K562 (cell line): ENCODE measurements around the gene GLTP. TPM values are rescaled to one million over a fixed set of nuclear protein-coding genes. Genes with fewer than 3 reads are reported as not detected.
A peak's percentile ranks its signal among the peaks of the same experiment; 100 is the strongest.

ENCODE experiments used
- ATF7 ChIP-seq: fragments of 450-650 bp; IDR thresholded peaks from 2 replicates; pipeline ENCODE4 v1.7.1; 2014; ENCODE audit warnings: mild to moderate bottlenecking, moderate library complexity
- CBX1 ChIP-seq: sonication (generic); IDR thresholded peaks from 2 replicates; pipeline ENCODE4 v1.6.1; 2016; ENCODE audit warnings: antibody characterized with exemption, low read depth, mild to moderate bottlenecking
- CHD4 ChIP-seq: fragments of 200-600 bp; sonication (generic); IDR thresholded peaks from 3 replicates; pipeline ENCODE4 v1.6.1; 2012; ENCODE audit warnings: low read depth, mild to moderate bottlenecking, mixed read lengths, low read length, inconsistent platforms; ENCODE audit not compliant: insufficient read depth, insufficient replicate concordance, poor library complexity, severe bottlenecking
- CXXC5 ChIP-seq: fragments of 250-450 bp; sonication (Bioruptor Pico); IDR thresholded peaks from 2 replicates; pipeline ENCODE4 v1.8.0; 2022; ENCODE audit warnings: inconsistent platforms, mild to moderate bottlenecking, moderate library complexity
- DMBX1 ChIP-seq: fragments of 250-450 bp; sonication (Bioruptor Pico); IDR thresholded peaks from 2 replicates; pipeline ENCODE4 v1.8.0; 2022; ENCODE audit warnings: inconsistent platforms, mild to moderate bottlenecking, moderate library complexity, borderline replicate concordance
- E2F4 ChIP-seq: sonication (generic); formaldehyde crosslinking; IDR thresholded peaks from 2 replicates; pipeline ENCODE4 v1.8.0; 2022; ENCODE audit warnings: mild to moderate bottlenecking, low read depth, missing genetic modification reagents
- GTF2E2 ChIP-seq: fragments of 200-800 bp; sonication (Bioruptor generic); IDR thresholded peaks from 2 replicates; pipeline ENCODE4 v1.6.1; 2016; ENCODE audit warnings: missing genetic modification characterization, missing compliant biosample characterization
- KHSRP ChIP-seq: fragments of 450-650 bp; IDR thresholded peaks from 2 replicates; pipeline ENCODE4 v1.6.1; 2017
- KLF10 ChIP-seq: fragments of 250-450 bp; sonication (Bioruptor Pico); IDR thresholded peaks from 2 replicates; pipeline ENCODE4 v1.6.1; 2021; ENCODE audit warnings: matching md5 sums
- KLF13 ChIP-seq: fragments of 450-650 bp; IDR thresholded peaks from 2 replicates; pipeline ENCODE4 v1.6.1; 2016; ENCODE audit warnings: missing genetic modification characterization, low read depth, mild to moderate bottlenecking, missing compliant biosample characterization, moderate library complexity, borderline replicate concordance
- LEF1 ChIP-seq: fragments of 450-650 bp; IDR thresholded peaks from 2 replicates; pipeline ENCODE4 v1.6.1; 2016; ENCODE audit warnings: mild to moderate bottlenecking
- MAZ ChIP-seq, 2 experiments: fragments of 450-650 bp in 1 of 2; sonication (generic) in 1 of 2; formaldehyde crosslinking; IDR thresholded peaks in 1 of 2; conservative IDR thresholded peaks in 1 of 2; 2 replicates each; pipeline versions ENCODE4 v1.4.0 to v1.5.0; 2020; ENCODE audit warnings: mild to moderate bottlenecking in 1 of 2, missing genetic modification reagents in 1 of 2
- NFATC3 ChIP-seq: fragments of 450-650 bp; IDR thresholded peaks from 2 replicates; pipeline ENCODE4 v1.6.1; 2017; ENCODE audit warnings: mild to moderate bottlenecking
- PHB2 ChIP-seq: fragments of 450-650 bp; IDR thresholded peaks from 2 replicates; pipeline ENCODE4 v1.6.1; 2017; ENCODE audit warnings: low read depth
- PHF20 ChIP-seq: fragments of 450-650 bp; IDR thresholded peaks from 2 replicates; pipeline ENCODE4 v1.6.1; 2018; ENCODE audit not compliant: partially characterized antibody
- POLR3A ChIP-seq: IDR thresholded peaks from 2 replicates; pipeline ENCODE4 v1.6.1; 2011; ENCODE audit warnings: borderline replicate concordance, mild to moderate bottlenecking, moderate library complexity; ENCODE audit not compliant: insufficient read length, insufficient read depth; ENCODE audit errors: extremely low read depth
- PRPF4 ChIP-seq: fragments of 200-400 bp; formaldehyde crosslinking; IDR thresholded peaks from one replicate; pipeline ENCODE4 v1.6.1; 2017; ENCODE audit warnings: low read length, low read depth, mild to moderate bottlenecking; ENCODE audit not compliant: insufficient read depth, poor library complexity, severe bottlenecking
- SIRT6 ChIP-seq: IDR thresholded peaks from one replicate; pipeline ENCODE4 v1.6.1; 2012; ENCODE audit warnings: low read depth, mild to moderate bottlenecking, control low read depth, inconsistent platforms, low read length, moderate library complexity
- STAG1 ChIP-seq: sonication (generic); formaldehyde crosslinking; IDR thresholded peaks from 2 replicates; pipeline ENCODE4 v1.5.0; 2020; ENCODE audit warnings: missing genetic modification reagents, borderline replicate concordance
- WHSC1 ChIP-seq: IDR thresholded peaks from one replicate; pipeline ENCODE4 v1.6.1; 2012; ENCODE audit warnings: low read length, control low read depth, inconsistent platforms
- ZC3H4 ChIP-seq: sonication (generic); formaldehyde crosslinking; IDR thresholded peaks from 2 replicates; pipeline ENCODE4 v1.9.0; 2021; ENCODE audit warnings: missing genetic modification reagents, borderline replicate concordance
- ZMIZ1 ChIP-seq, 2 experiments: fragments of 150-350 bp in 1 of 2; IDR thresholded peaks; 2 replicates each; pipeline ENCODE4 v1.6.1; 2012 to 2016; ENCODE audit warnings: low read depth in 2 of 2, low read length in 2 of 2, mild to moderate bottlenecking in 1 of 2, moderate library complexity in 1 of 2
- ZNF121 ChIP-seq: sonication (generic); formaldehyde crosslinking; conservative IDR thresholded peaks from 2 replicates; pipeline ENCODE4 v1.8.0; 2022; ENCODE audit warnings: missing genetic modification reagents
- ZNF695 ChIP-seq: fragments of 450-650 bp; formaldehyde crosslinking; IDR thresholded peaks from 2 replicates; pipeline ENCODE4 v1.4.0; 2020; ENCODE audit warnings: mild to moderate bottlenecking, moderate library complexity
- polyA plus RNA-seq, 8 experiments: library from polyadenylated mRNA; depleted of rRNA in 4 of 8; stranded (reverse) in 5 of 8; unstranded in 3 of 8; fragments of >200 nt; fragmentation: Nextera tagmentation in 2 of 8; fragmentation: Illumina TruSeq in 1 of 8; extraction: Ambion mirVana in 2 of 8; extraction: Trizol in 1 of 8; gene quantifications; 2 replicates each; pipeline versions ENCODE4 v1.2.1 to v1.2.3, GENCODE V29; 2011 to 2014; ENCODE audit warnings: inconsistent platforms in 1 of 8, missing spikeins in 1 of 8
- total RNA-seq, 7 experiments: library from RNA; depleted of rRNA in 6 of 7; stranded (reverse); fragments of >200 nt in 6 of 7; fragmentation: Illumina TruSeq in 2 of 7; extraction: Trizol in 2 of 7; gene quantifications; 2 replicates each; pipeline versions ENCODE4 v1.2.1 to v1.2.3, GENCODE V29; 2011 to 2021; ENCODE audit warnings: low replicate concordance in 1 of 7

Gene GLTP
- total and polyA plus RNA-seq, 9 of the 15 experiments (the other 6 are each of a cell fraction or from before 2014, with no cell fraction given): 4.4 to 8.3 (median 6.1) TPM

GRCh38 chr12:109844983-109845823 lies 35.1 kb downstream of the GLTP start (continued):
- TF ChIP-seq MAZ (CRISPR knock-in tag; conservative IDR thresholded peaks at IDR 0.05 in 1 of 2, IDR thresholded peaks at IDR 0.05 in 1 of 2) (peak; percentile 76 to 87), PRPF4 (no peak), GTF2E2 (no peak), LEF1 (no peak), CXXC5 (CRISPR knock-in tag) (peak; percentile 18; the same call in 1 of the 2 replicates), ZMIZ1 (IDR thresholded peaks at IDR 0.05; ENCODE audit: low read depth in 2 of 2, low read length in 2 of 2) (0 out of 4 replicates have a peak, but pooled peaks of 1 of the 2 experiments have one; percentile 5), CBX1 (peak; percentile 87), PHB2 (no peak), ZC3H4 (no peak), WHSC1 (no peak), KLF10 (CRISPR knock-in tag) (no peak), ZNF121 (CRISPR knock-in tag) (peak; percentile 49), DMBX1 (CRISPR knock-in tag) (no peak), KHSRP (no peak), CHD4 (peak; percentile 97), ATF7 (peak; percentile 37; the same call in 1 of the 2 replicates), NFATC3 (no peak), STAG1 (CRISPR knock-in tag) (peak; percentile 74; the same call in 1 of the 2 replicates), POLR3A (no peak), PHF20 (peak; percentile 56), E2F4 (CRISPR knock-in tag) (no peak), ZNF695 (no peak), KLF13 (tag) (peak; percentile 69; the same call in 1 of the 2 replicates), SIRT6 (no peak)
